Gastrocnemius medialis (tissue), 4 donors: ENCODE measurements around the gene MIB2. TPM values are rescaled to one million over a fixed set of nuclear protein-coding genes. Genes with fewer than 3 reads are reported as not detected.

ENCODE experiments used
- ATAC-seq, 2 donors: fragments of 150-250 bp; one replicate each; pipeline ENCODE4 v1.9.1; 2016
- DNase-seq, 2 donors: peaks; one replicate each; pipeline ENCODE4 v3.0.0-alpha.2; 2019
- H3K27ac ChIP-seq, 4 donors: fragments of 200-600 bp; sonication (generic); 1 replicate in 1 of 4; 2 replicates in 3 of 4; pipeline ENCODE4 v1.5.1; 2016 to 2018; ENCODE audit warnings: mild to moderate bottlenecking in 2 of 4, moderate library complexity in 1 of 4
- H3K27me3 ChIP-seq, 3 donors: fragments of 200-600 bp; sonication (generic) in 2 of 3; 1 replicate in 1 of 3; 2 replicates in 2 of 3; pipeline versions ENCODE4 v1.5.1 to v1.6.0; 2016 to 2019; ENCODE audit warnings: mild to moderate bottlenecking in 1 of 3, moderate library complexity in 1 of 3
- H3K36me3 ChIP-seq, 2 donors: fragments of 200-600 bp; sonication (generic) in 1 of 2; one replicate each; pipeline ENCODE4 v1.5.1; 2017 to 2018
- H3K4me1 ChIP-seq, 2 donors: fragments of 200-600 bp; sonication (generic) in 1 of 2; one replicate each; pipeline ENCODE4 v1.5.1; 2016 to 2017; ENCODE audit warnings: mild to moderate bottlenecking in 2 of 2
- H3K4me3 ChIP-seq, 4 donors: fragments of 200-600 bp; sonication (generic) in 3 of 4; 1 replicate in 1 of 4; 2 replicates in 3 of 4; pipeline ENCODE4 v1.5.1; 2016 to 2019; ENCODE audit warnings: mild to moderate bottlenecking in 2 of 4
- H3K9me3 ChIP-seq, 3 donors: fragments of 200-600 bp; sonication (generic) in 2 of 3; 1 replicate in 1 of 3; 2 replicates in 2 of 3; pipeline ENCODE4 v1.5.1; 2016 to 2019
- CTCF ChIP-seq, 5 experiments: fragments of 450-650 bp in 3 of 5; fragments of 200-600 bp in 2 of 5; sonication (generic) in 2 of 5; IDR thresholded peaks in 4 of 5; conservative IDR thresholded peaks in 1 of 5; 1 replicate in 4 of 5; 2 replicates in 1 of 5; pipeline ENCODE4 v1.5.1; 2016 to 2019; ENCODE audit warnings: antibody characterized with exemption in 5 of 5, mild to moderate bottlenecking in 3 of 5, moderate library complexity in 3 of 5
- POLR2A ChIP-seq, 2 donors: fragments of 450-650 bp; IDR thresholded peaks; one replicate each; pipeline ENCODE4 v1.6.1; 2017; ENCODE audit warnings: antibody characterized with exemption in 2 of 2, mild to moderate bottlenecking in 2 of 2, moderate library complexity in 2 of 2
- in situ Hi-C, 4 donors: fragments of 200-750 bp; cut with MboI; loops; one replicate each; pipeline versions ENCODE4 v1.15.0 to v1.8.0; 2017; ENCODE audit warnings: low sequenced_read_pairs in 4 of 4
- intact Hi-C: fragments of 100-400 bp; cut with DNase I; formaldehyde crosslinking; loops from one replicate; pipeline ENCODE4 v1.15.1; 2023; ENCODE audit warnings: low total_unique reads
- total RNA-seq, 4 donors: library from RNA; depleted of rRNA; stranded (reverse); fragments of >200 nt; gene quantifications; one replicate each; pipeline versions ENCODE4 v1.1.0 to v1.2.3, GENCODE V29; 2016

MIB2 gene
- total RNA-seq, 4 donors from 2014 or later: 66.4 to 154 (median 117) TPM

GRCh38 chr1:1620433-1621139, 5.3 kb downstream of the MIB2 start:
- Histone ChIP-seq H3K27ac (peak overlapping the region; percentile 88 to 99 (median 91)), H3K9me3 (no peaks in the 10 kb centered on the region), H3K4me1 (peaks cover 55 to 63% of the 10 kb centered on the region in 2 donors), H3K27me3 (no peaks in the 10 kb centered on the region), H3K36me3 (peaks cover 0 to 5% of the 10 kb centered on the region in 2 donors), H3K4me3 (no peak overlapping the region)
- intact Hi-C loops (no loop called here), in situ Hi-C loops (no loop called here)
- no peak for DNase-seq
- peak in 1 of 2 donors; percentile 5 for ATAC-seq
- TF ChIP-seq POLR2A (IDR thresholded peaks at IDR 0.05) (no peak), CTCF (IDR thresholded peaks at IDR 0.05 in 4 of 5, conservative IDR thresholded peaks at IDR 0.05 in 1 of 5) (no peak)

- H3K4me3 ChIP-seq: no peak overlapping the region
- peaks cover 54 to 61% of the 10 kb centered on the region in 2 donors for H3K4me1 ChIP-seq
- TF ChIP-seq POLR2A (IDR thresholded peaks at IDR 0.05): no peak
- no peak for TF ChIP-seq CTCF (IDR thresholded peaks at IDR 0.05 in 4 of 5, conservative IDR thresholded peaks at IDR 0.05 in 1 of 5)
- in situ Hi-C loops: no loop called here
- DNase-seq (no peak), ATAC-seq (no peak)
- peaks cover 0 to 6% of the 10 kb centered on the region in 2 donors for H3K36me3 ChIP-seq
- intact Hi-C loops: no loop called here
- no peaks in the 10 kb centered on the region for H3K9me3 ChIP-seq
- no peaks in the 10 kb centered on the region for H3K27me3 ChIP-seq
- H3K27ac ChIP-seq: peak overlapping the region; percentile 88 to 99 (median 91)
These were observed 6.1 kb downstream of the MIB2 start for GRCh38 chr1:1621173-1622009.

GRCh38 chr1:1622010-1622787, 6.9 kb downstream of the MIB2 start:
- Histone ChIP-seq H3K9me3 (no peaks in the 10 kb centered on the region), H3K27ac (peak overlapping the region; percentile 88 to 99 (median 91)), H3K4me1 (peaks cover 47 to 53% of the 10 kb centered on the region in 2 donors), H3K4me3 (no peak overlapping the region), H3K27me3 (no peaks in the 10 kb centered on the region), H3K36me3 (peaks cover 0 to 6% of the 10 kb centered on the region in 2 donors)
- peak; percentile 73 for ATAC-seq
- TF ChIP-seq CTCF (IDR thresholded peaks at IDR 0.05 in 4 of 5, conservative IDR thresholded peaks at IDR 0.05 in 1 of 5): peak in 1 of 5 experiments; percentile 20
- TF ChIP-seq POLR2A (IDR thresholded peaks at IDR 0.05): peak in 1 of 2 donors; percentile 18
- in situ Hi-C loops: no loop called here
- intact Hi-C loops: no loop called here
- DNase-seq: peak; percentile 77 to 90

GRCh38 chr1:1622788-1623094, 7.4 kb downstream of the MIB2 start:
- peaks cover 0 to 8% of the 10 kb centered on the region in 2 donors for H3K36me3 ChIP-seq
- intact Hi-C loops (no loop called here), in situ Hi-C loops (no loop called here)
- no peak overlapping the region for H3K4me3 ChIP-seq
- H3K27ac ChIP-seq: peak overlapping the region; percentile 88 to 99 (median 91)
- TF ChIP-seq POLR2A (IDR thresholded peaks at IDR 0.05) (no peak), CTCF (IDR thresholded peaks at IDR 0.05 in 4 of 5, conservative IDR thresholded peaks at IDR 0.05 in 1 of 5) (no peak)
- no peak for ATAC-seq
- no peaks in the 10 kb centered on the region for H3K9me3 ChIP-seq
- H3K27me3 ChIP-seq: no peaks in the 10 kb centered on the region
- no peak for DNase-seq
- peaks cover 42 to 49% of the 10 kb centered on the region in 2 donors for H3K4me1 ChIP-seq
